A549 (cell line): Measurements from ENCODE around the gene RAI2. TPM values are rescaled to one million over a fixed set of nuclear protein-coding genes. Genes with fewer than 3 reads are reported as not detected.

Experiments
- ATAC-seq, 2 experiments: fragments of 200-7000 bp in 1 of 2; fragments of >200 bp in 1 of 2; cut with Nextera tagmentation in 1 of 2; cut with Tn5 transposase in 1 of 2; 3 replicates each; pipeline versions ENCODE4 v1.8.0 to v1.9.1; 2018 to 2020; ENCODE audit warnings: mild to moderate bottlenecking in 1 of 2, moderate library complexity in 1 of 2
- CTCF ChIA-PET: fragments of 300-600 bp; sonication (Branson Sonifier 250); formaldehyde crosslinking; extraction: SDS; loops from one replicate; lab custom pipeline; 2021; ENCODE audit warnings: antibody characterized with exemption, inconsistent platforms; lab: Yijun Ruan, JAX
- POLR2A ChIA-PET: fragments of 350-600 bp; formaldehyde crosslinking; extraction: SDS; loops from one replicate; lab custom pipeline; 2021; ENCODE audit warnings: antibody characterized with exemption, inconsistent platforms; lab: Yijun Ruan, JAX
- DNase-seq, 2 experiments: peaks; one replicate each; pipeline versions ENCODE4 v3.0.0 to v3.0.0-alpha.2; 2011 to 2016; ENCODE audit warnings: low read depth in 1 of 2, low spot score in 1 of 2
- FAIRE-seq: peaks from 2 replicates; lab custom pipeline; 2011; peaks lifted over from hg19 to GRCh38; lab: Jason Lieb, UNC
- H3K27ac ChIP-seq, 2 experiments: fragments of >200 bp; sonication (Bioruptor Twin); formaldehyde crosslinking; 3 replicates each; pipeline ENCODE4 v1.5.1; 2016 to 2017
- H3K4me1 ChIP-seq: fragments of >200 bp; sonication (Bioruptor Twin); formaldehyde crosslinking; 3 replicates; pipeline ENCODE4 v1.6.1; 2016
- H3K4me2 ChIP-seq: fragments of >200 bp; sonication (Bioruptor Twin); formaldehyde crosslinking; 3 replicates; pipeline ENCODE4 v1.6.1; 2016
- H3K4me3 ChIP-seq: fragments of >200 bp; sonication (Bioruptor Twin); formaldehyde crosslinking; 3 replicates; pipeline ENCODE4 v1.5.1; 2016
- H3K9me3 ChIP-seq: fragments of >200 bp; sonication (Bioruptor Twin); formaldehyde crosslinking; 3 replicates; pipeline ENCODE4 v1.6.1; 2016
- CBX2 ChIP-seq: fragments of 200-600 bp; sonication (generic); IDR thresholded peaks from 2 replicates; pipeline ENCODE4 v1.6.1; 2016; ENCODE audit warnings: low read depth, mild to moderate bottlenecking, borderline replicate concordance
- CHD2 ChIP-seq: fragments of 150-350 bp; IDR thresholded peaks from 2 replicates; pipeline ENCODE4 v1.6.1; 2014; ENCODE audit warnings: low read length; ENCODE audit not compliant: partially characterized antibody
- EHF ChIP-seq: fragments of 250-450 bp; sonication (Bioruptor Pico); IDR thresholded peaks from 2 replicates; pipeline ENCODE4 v1.5.0; 2020; ENCODE audit warnings: mild to moderate bottlenecking
- ELK1 ChIP-seq: fragments of 150-350 bp; IDR thresholded peaks from 2 replicates; pipeline ENCODE4 v1.6.1; 2014; ENCODE audit warnings: low read depth, mild to moderate bottlenecking, low read length
- EP300 ChIP-seq, 2 experiments: fragments of >200 bp; sonication (Bioruptor Twin); formaldehyde crosslinking; IDR thresholded peaks; 2 replicates in 1 of 2; 3 replicates in 1 of 2; pipeline ENCODE4 v1.6.1; 2016 to 2017
- FOSB ChIP-seq: fragments of 250-450 bp; sonication (Bioruptor Pico); IDR thresholded peaks from 2 replicates; pipeline ENCODE4 v1.5.0; 2020; ENCODE audit warnings: mild to moderate bottlenecking, moderate library complexity
- FOXS1 ChIP-seq: fragments of 250-450 bp; sonication (Bioruptor Pico); IDR thresholded peaks from 2 replicates; pipeline ENCODE4 v1.5.0; 2020; ENCODE audit warnings: mild to moderate bottlenecking, moderate library complexity
- HDAC2 ChIP-seq: fragments of 200-600 bp; sonication (generic); IDR thresholded peaks from 2 replicates; pipeline ENCODE4 v1.6.1; 2016
- HEYL ChIP-seq: fragments of 250-450 bp; sonication (Bioruptor Pico); IDR thresholded peaks from 2 replicates; pipeline ENCODE4 v1.8.0; 2021; ENCODE audit warnings: mild to moderate bottlenecking, moderate library complexity
- HOXB13 ChIP-seq: fragments of 250-450 bp; sonication (Bioruptor Pico); IDR thresholded peaks from 2 replicates; pipeline ENCODE4 v1.5.0; 2020; ENCODE audit warnings: low read depth, mild to moderate bottlenecking, moderate library complexity
- HOXB5 ChIP-seq: fragments of 250-450 bp; sonication (Bioruptor Pico); IDR thresholded peaks from 2 replicates; pipeline ENCODE4 v1.5.0; 2020; ENCODE audit warnings: mild to moderate bottlenecking, moderate library complexity
- JUN ChIP-seq, 2 experiments: fragments of >200 bp; sonication (Bioruptor Twin); formaldehyde crosslinking; IDR thresholded peaks; 2 replicates in 1 of 2; 3 replicates in 1 of 2; pipeline ENCODE4 v1.6.1; 2016 to 2017
- KDM5A ChIP-seq: fragments of 200-600 bp; sonication (generic); IDR thresholded peaks from 2 replicates; pipeline ENCODE4 v1.6.1; 2016; ENCODE audit warnings: antibody characterized with exemption, mild to moderate bottlenecking
- MAZ ChIP-seq: fragments of 150-350 bp; IDR thresholded peaks from 2 replicates; pipeline ENCODE4 v1.6.1; 2014; ENCODE audit warnings: antibody characterized with exemption, low read depth, low read length, borderline replicate concordance
- MYC ChIP-seq: IDR thresholded peaks from 2 replicates; pipeline ENCODE4 v1.6.1; 2012; ENCODE audit warnings: mild to moderate bottlenecking, inconsistent platforms, low read length, improper control_type of control experiment, borderline replicate concordance
- NFE2L2 ChIP-seq: fragments of 150-350 bp; conservative IDR thresholded peaks from 2 replicates; pipeline ENCODE4 v1.6.1; 2014; ENCODE audit warnings: low read length
- PBX3 ChIP-seq: IDR thresholded peaks from 2 replicates; pipeline ENCODE4 v1.6.1; 2012
- PHF8 ChIP-seq: fragments of 200-600 bp; sonication (generic); IDR thresholded peaks from 2 replicates; pipeline ENCODE4 v1.6.1; 2016; ENCODE audit warnings: low read depth, mild to moderate bottlenecking, antibody characterized with exemption, moderate library complexity, borderline replicate concordance
- POLR2AphosphoS2 ChIP-seq: conservative IDR thresholded peaks from 2 replicates; pipeline ENCODE4 v1.6.1; 2012; ENCODE audit warnings: low read length, improper control_type of control experiment, inconsistent platforms
- RAD21 ChIP-seq, 2 experiments: fragments of >200 bp in 1 of 2; sonication (Bioruptor Twin) in 1 of 2; formaldehyde crosslinking in 1 of 2; IDR thresholded peaks in 1 of 2; conservative IDR thresholded peaks in 1 of 2; 2 replicates in 1 of 2; 3 replicates in 1 of 2; pipeline ENCODE4 v1.6.1; 2012 to 2018; ENCODE audit warnings: inconsistent platforms in 1 of 2
- RNF2 ChIP-seq: fragments of 200-600 bp; sonication (generic); IDR thresholded peaks from 2 replicates; pipeline ENCODE4 v1.6.1; 2016; ENCODE audit warnings: low read depth, mild to moderate bottlenecking, antibody characterized with exemption, moderate library complexity, borderline replicate concordance
- SMC3 ChIP-seq: fragments of >200 bp; sonication (Bioruptor Twin); formaldehyde crosslinking; IDR thresholded peaks from 3 replicates; pipeline ENCODE4 v1.6.1; 2018; ENCODE audit warnings: inconsistent platforms
- TP53 ChIP-seq: fragments of 250-450 bp; sonication (Bioruptor Pico); IDR thresholded peaks from 2 replicates; pipeline ENCODE4 v1.5.0; 2021; ENCODE audit warnings: mild to moderate bottlenecking, moderate library complexity
- ZC3H11A ChIP-seq: fragments of 450-650 bp; IDR thresholded peaks from 2 replicates; pipeline ENCODE4 v1.6.1; 2014; ENCODE audit warnings: antibody characterized with exemption, mild to moderate bottlenecking
- ZNF302 ChIP-seq: fragments of 250-450 bp; sonication (Bioruptor Pico); IDR thresholded peaks from 2 replicates; pipeline ENCODE4 v1.9.0; 2021; ENCODE audit warnings: inconsistent platforms, mild to moderate bottlenecking, moderate library complexity
- WGBS: methylation state at CpG from one replicate; pipeline ENCODE4 v1.1.6; 2017; ENCODE audit errors: missing lambda C conversion rate; 5-methylcytosine and 5-hydroxymethylcytosine counted together
- polyA plus RNA-seq, 4 experiments: library from polyadenylated mRNA; depleted of rRNA in 3 of 4; stranded (reverse); fragments of >200 nt; fragmentation: RNase III in 1 of 4; extraction: RNeasy Plus Mini Kit Qiagen cat#74134 plus additional on column Dnase treatment in 1 of 4; gene quantifications; 2 replicates in 3 of 4; 3 replicates in 1 of 4; pipeline ENCODE4 v1.2.3, GENCODE V29; 2011 to 2017
- TF ChIP-seq, protein P1 (sequence below): fragments of >200 bp; sonication (Bioruptor Twin); formaldehyde crosslinking; IDR thresholded peaks from 2 replicates; pipeline ENCODE4 v1.6.1; 2016
- TF ChIP-seq, protein P2 (sequence below): fragments of >200 bp; sonication (Bioruptor Twin); formaldehyde crosslinking; IDR thresholded peaks from 3 replicates; pipeline ENCODE4 v1.6.1; 2016

RAI2 gene
- polyA plus RNA-seq, 2 of the 4 experiments (the other 2 are of a cell fraction): not detected

DNA sequence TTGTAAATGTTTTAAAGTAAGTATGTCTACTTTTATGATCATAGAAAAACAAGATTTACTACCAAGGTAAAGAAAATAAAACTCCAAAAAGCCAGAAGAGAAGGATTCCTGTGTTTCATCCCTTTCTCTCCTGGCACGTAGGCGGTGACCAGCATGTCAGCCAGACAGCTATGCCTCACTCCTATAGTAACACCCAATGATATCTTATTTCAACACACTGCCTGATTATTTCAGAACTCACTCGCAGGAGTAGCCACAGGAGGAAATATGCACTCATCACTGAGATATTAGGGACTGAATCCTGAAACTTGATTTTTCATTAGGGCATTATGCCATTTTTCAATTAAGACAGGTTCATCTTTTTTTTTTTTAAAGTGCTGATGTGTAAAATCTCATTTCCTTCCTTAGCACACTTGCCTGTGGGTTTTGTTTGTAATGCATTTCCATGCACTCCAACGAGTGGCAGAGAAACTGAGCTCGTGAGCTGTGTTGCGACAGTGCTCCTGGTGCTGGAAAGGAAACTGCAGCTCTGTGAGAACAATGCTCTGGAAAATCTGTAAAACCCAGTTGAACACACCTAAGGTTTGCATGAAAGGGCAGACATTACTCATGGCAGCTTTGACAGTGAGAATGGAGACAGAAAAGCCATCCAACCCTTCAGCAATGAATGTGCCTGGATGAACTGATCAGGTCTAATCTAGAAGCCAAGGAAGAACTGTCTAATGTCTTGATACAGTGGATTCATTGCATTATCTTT lies 18.2 kb downstream of the RAI2 start:
- no peak overlapping the region for H3K27ac ChIP-seq
- H3K4me3 ChIP-seq: no peak overlapping the region
- 37% methylated on average over 6 of the region's 6 CpGs for WGBS
- CTCF ChIA-PET: interaction anchor here (0.5 to 1.9 kb wide), 3 partner anchors 14 to 433 kb away, joined by 3 to 5 read pairs (median 4); no protein-coding TSS in a partner anchor
- no peaks in the 10 kb centered on the region for H3K4me1 ChIP-seq
- ATAC-seq: no peak
- POLR2A ChIA-PET: interaction anchor here (0.7 kb wide), 1 partner anchor 41 kb away, joined by 3 read pairs; no protein-coding TSS in a partner anchor
- no peak for FAIRE-seq
- no peaks in the 10 kb centered on the region for H3K9me3 ChIP-seq
- no peak overlapping the region for H3K4me2 ChIP-seq
- DNase-seq: no peak
- TF ChIP-seq HOXB13: no peak
- TF ChIP-seq MAZ: no peak
- TF ChIP-seq, protein P1, sequence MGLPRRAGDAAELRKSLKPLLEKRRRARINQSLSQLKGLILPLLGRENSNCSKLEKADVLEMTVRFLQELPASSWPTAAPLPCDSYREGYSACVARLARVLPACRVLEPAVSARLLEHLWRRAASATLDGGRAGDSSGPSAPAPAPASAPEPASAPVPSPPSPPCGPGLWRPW: no peak
- no peak for TF ChIP-seq MYC
- no peak for TF ChIP-seq CBX2
- TF ChIP-seq HOXB5 (CRISPR knock-in tag): no peak
- TF ChIP-seq PHF8: no peak
- TF ChIP-seq EP300 (IDR thresholded peaks at IDR 0.05): no peak
- TF ChIP-seq FOSB (CRISPR knock-in tag): no peak

DNA sequence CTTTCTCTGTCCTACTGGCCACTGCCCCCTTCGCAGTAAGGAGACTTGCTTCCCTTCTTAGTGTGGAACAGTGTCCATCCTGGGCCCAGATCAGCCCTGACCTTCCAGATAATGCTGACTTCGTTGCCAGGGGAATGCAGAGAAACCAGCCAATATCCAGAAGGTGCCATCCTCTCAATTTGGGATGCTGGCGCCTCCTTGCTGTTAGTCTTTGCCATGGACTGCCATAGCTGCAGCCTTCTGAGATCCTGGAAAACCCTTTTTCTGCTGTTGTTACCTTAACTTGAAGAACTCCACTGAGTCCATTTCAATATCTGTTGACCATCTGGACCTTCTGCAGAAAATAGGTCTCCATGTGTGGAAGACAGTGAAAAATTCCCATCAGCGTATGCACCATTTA lies 21.8 kb downstream of the RAI2 start:
- Histone ChIP-seq H3K4me1 (no peaks in the 10 kb centered on the region), H3K4me3 (no peak overlapping the region), H3K27ac (no peak overlapping the region), H3K9me3 (no peaks in the 10 kb centered on the region), H3K4me2 (no peak overlapping the region)
- FAIRE-seq (no peak), DNase-seq (no peak), ATAC-seq (no peak)
- POLR2A ChIA-PET: no interaction called here
- CTCF ChIA-PET: no interaction called here
- WGBS: 10% methylated on average over 4 of the region's 4 CpGs
- TF ChIP-seq RAD21 (conservative IDR thresholded peaks at IDR 0.05 in 1 of 2, IDR thresholded peaks at IDR 0.05 in 1 of 2) (peak in 1 of 2 experiments; percentile 21; a peak in 1 of 5 replicates), HOXB5 (CRISPR knock-in tag) (no peak)

GRCh38 chrX:17836830-17837229 lies 24.3 kb downstream of the RAI2 start:
- ATAC-seq (no peak), FAIRE-seq (no peak), DNase-seq (no peak)
- Histone ChIP-seq H3K27ac (no peak overlapping the region), H3K9me3 (no peaks in the 10 kb centered on the region), H3K4me1 (no peaks in the 10 kb centered on the region), H3K4me2 (no peak overlapping the region), H3K4me3 (no peak overlapping the region)
- WGBS: 18% methylated on average over 3 of the region's 3 CpGs
- TF ChIP-seq SMC3 (no peak), TP53 (CRISPR knock-in tag) (no peak), FOXS1 (CRISPR knock-in tag) (no peak), JUN (IDR thresholded peaks at IDR 0.05) (no peak)
- TF ChIP-seq, protein P2, sequence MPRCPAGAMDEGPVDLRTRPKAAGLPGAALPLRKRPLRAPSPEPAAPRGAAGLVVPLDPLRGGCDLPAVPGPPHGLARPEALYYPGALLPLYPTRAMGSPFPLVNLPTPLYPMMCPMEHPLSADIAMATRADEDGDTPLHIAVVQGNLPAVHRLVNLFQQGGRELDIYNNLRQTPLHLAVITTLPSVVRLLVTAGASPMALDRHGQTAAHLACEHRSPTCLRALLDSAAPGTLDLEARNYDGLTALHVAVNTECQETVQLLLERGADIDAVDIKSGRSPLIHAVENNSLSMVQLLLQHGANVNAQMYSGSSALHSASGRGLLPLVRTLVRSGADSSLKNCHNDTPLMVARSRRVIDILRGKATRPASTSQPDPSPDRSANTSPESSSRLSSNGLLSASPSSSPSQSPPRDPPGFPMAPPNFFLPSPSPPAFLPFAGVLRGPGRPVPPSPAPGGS: no peak
- ChIA-PET POLR2A (no interaction called here), CTCF (no interaction called here)

DNA sequence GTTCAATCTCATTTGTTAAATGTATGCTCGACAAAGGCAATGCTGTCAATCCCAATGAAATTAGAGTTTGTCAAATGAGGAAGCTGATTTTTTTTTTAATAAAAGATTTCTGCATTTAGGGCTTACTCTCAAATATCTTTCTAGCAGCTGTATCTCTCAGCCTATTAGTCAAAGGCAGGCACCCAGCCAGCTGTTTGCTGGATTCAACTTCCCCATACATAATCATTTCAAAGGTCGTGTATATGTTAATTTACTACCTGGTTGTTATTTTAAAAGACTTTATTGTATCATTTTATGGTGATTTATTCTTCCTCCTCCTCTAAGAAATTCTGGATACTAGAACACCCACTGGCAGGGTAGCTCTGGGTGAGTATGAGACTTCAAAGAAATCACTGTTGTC lies 27.1 kb downstream of the RAI2 start:
- H3K9me3 ChIP-seq: no peaks in the 10 kb centered on the region
- no peak overlapping the region for H3K27ac ChIP-seq
- no peak for TF ChIP-seq KDM5A
- TF ChIP-seq ZNF302 (CRISPR knock-in tag): no peak
- no peak for TF ChIP-seq HEYL
- no peak for TF ChIP-seq CHD2
- no peak for TF ChIP-seq TP53 (CRISPR knock-in tag)
- no peak for TF ChIP-seq RNF2
- no peak for TF ChIP-seq NFE2L2
- no peak for TF ChIP-seq RAD21 (conservative IDR thresholded peaks at IDR 0.05 in 1 of 2, IDR thresholded peaks at IDR 0.05 in 1 of 2)
- TF ChIP-seq POLR2AphosphoS2: no peak
- TF ChIP-seq EHF: no peak
- no peak for TF ChIP-seq HDAC2
- TF ChIP-seq SMC3: no peak
- no peak for TF ChIP-seq JUN (IDR thresholded peaks at IDR 0.05)
- TF ChIP-seq PBX3: no peak
- no peak for TF ChIP-seq ELK1
- no peak for TF ChIP-seq ZC3H11A
- H3K4me2 ChIP-seq: no peak overlapping the region
- ChIA-PET CTCF (interaction anchor here (0.7 kb wide), 1 partner anchor 17 kb away, joined by 3 read pairs; no protein-coding TSS in a partner anchor), POLR2A (no interaction called here)
- ATAC-seq (no peak), DNase-seq (no peak), FAIRE-seq (no peak)
- WGBS: 2% methylated on average over 2 of the region's 2 CpGs
- H3K4me1 ChIP-seq: no peaks in the 10 kb centered on the region
- no peak overlapping the region for H3K4me3 ChIP-seq
